Loucy (cell line): Measurements from ENCODE around the gene TPO.

Source experiments
- EZH2phosphoT487 ChIP-seq: fragments of 200-600 bp; IDR thresholded peaks from 2 replicates; pipeline ENCODE4 v1.6.1; 2018; ENCODE audit warnings: antibody characterized with exemption, mild to moderate bottlenecking, moderate library complexity, borderline replicate concordance
- TF ChIP-seq, protein P1 (sequence below): fragments of 200-600 bp; sonication (generic); conservative IDR thresholded peaks from 2 replicates; pipeline ENCODE4 v1.5.1; 2014; ENCODE audit warnings: mild to moderate bottlenecking, antibody characterized with exemption, low read length

DNA sequence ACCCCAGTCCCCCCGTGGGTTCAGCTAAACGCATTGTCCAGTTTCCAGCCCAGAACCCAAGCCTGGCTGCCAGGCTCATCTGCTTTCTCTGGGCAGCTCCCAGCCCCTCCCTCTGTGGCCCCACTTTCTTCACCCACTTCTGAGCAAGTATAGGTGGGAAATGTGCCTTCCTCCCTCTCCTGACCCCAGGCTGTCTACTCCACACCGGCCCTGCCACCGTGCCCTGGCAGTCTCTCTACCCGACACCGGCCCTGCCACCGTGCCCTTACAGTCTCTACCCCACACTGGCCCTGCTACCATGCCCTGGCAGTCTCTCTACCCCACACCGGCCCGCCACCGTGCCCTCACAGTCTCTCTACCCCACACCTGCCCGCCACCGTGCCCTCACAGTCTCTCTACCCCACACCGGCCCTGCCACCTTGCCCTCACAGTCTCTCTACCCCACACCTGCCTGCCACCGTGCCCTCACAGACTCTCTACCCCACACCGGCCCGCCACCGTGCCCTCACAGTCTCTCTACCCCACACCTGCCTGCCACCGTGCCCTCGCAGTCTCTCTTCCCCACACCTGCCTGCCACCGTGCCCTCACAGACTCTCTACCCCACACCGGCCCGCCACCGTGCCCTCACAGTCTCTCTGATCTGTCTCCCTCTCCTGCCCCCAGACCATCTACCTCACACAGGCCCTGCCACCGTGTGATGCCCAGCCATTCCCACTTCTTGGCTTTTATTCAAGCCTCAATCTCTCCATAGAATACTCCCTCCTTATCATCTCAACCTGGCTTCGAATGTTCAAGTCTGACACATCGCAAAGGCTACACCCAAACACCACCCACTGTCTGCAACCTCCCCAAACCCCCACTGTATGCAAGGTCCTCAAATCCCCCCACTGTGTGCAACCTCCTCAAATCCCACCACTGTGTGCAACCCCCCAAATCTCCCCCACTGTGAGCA, 108.9 kb downstream of the TPO start:
- TF ChIP-seq, protein P1, sequence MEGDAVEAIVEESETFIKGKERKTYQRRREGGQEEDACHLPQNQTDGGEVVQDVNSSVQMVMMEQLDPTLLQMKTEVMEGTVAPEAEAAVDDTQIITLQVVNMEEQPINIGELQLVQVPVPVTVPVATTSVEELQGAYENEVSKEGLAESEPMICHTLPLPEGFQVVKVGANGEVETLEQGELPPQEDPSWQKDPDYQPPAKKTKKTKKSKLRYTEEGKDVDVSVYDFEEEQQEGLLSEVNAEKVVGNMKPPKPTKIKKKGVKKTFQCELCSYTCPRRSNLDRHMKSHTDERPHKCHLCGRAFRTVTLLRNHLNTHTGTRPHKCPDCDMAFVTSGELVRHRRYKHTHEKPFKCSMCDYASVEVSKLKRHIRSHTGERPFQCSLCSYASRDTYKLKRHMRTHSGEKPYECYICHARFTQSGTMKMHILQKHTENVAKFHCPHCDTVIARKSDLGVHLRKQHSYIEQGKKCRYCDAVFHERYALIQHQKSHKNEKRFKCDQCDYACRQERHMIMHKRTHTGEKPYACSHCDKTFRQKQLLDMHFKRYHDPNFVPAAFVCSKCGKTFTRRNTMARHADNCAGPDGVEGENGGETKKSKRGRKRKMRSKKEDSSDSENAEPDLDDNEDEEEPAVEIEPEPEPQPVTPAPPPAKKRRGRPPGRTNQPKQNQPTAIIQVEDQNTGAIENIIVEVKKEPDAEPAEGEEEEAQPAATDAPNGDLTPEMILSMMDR, result no peak
- no peak for TF ChIP-seq EZH2phosphoT487
